WTC11 (cell line): ENCODE results near the gene ANKRD22.

ENCODE experiments used
- ATF3 ChIP-seq: sonication (generic); formaldehyde crosslinking; conservative IDR thresholded peaks from 2 replicates; pipeline ENCODE4 v1.8.1; 2022; ENCODE audit warnings: mild to moderate bottlenecking, missing genetic modification reagents
- FOXK1 ChIP-seq: sonication (generic); formaldehyde crosslinking; IDR thresholded peaks from 2 replicates; pipeline ENCODE4 v1.8.0; 2022; ENCODE audit warnings: mild to moderate bottlenecking, moderate library complexity, missing genetic modification reagents
- MXD4 ChIP-seq: fragments of 250-450 bp; sonication (Bioruptor Pico); IDR thresholded peaks from 2 replicates; pipeline ENCODE4 v1.8.0; 2021; ENCODE audit warnings: mild to moderate bottlenecking, moderate library complexity, borderline replicate concordance
- USF2 ChIP-seq: sonication (generic); formaldehyde crosslinking; IDR thresholded peaks from 2 replicates; pipeline ENCODE4 v1.8.1; 2023; ENCODE audit warnings: mild to moderate bottlenecking, missing genetic modification reagents, moderate library complexity
- ZNF263 ChIP-seq: sonication (generic); formaldehyde crosslinking; IDR thresholded peaks from 2 replicates; pipeline ENCODE4 v1.8.1; 2022; ENCODE audit warnings: low read depth, mild to moderate bottlenecking, moderate library complexity, missing genetic modification reagents
- ZNF317 ChIP-seq: sonication (generic); formaldehyde crosslinking; IDR thresholded peaks from 2 replicates; pipeline ENCODE4 v1.8.1; 2023; ENCODE audit warnings: low read depth, mild to moderate bottlenecking, moderate library complexity, missing genetic modification reagents, borderline replicate concordance
- ZNF423 ChIP-seq: fragments of 250-450 bp; sonication (Bioruptor Pico); IDR thresholded peaks from 2 replicates; pipeline ENCODE4 v2.1.2; 2022; ENCODE audit warnings: mild to moderate bottlenecking, moderate library complexity
- TF ChIP-seq, protein P1 (sequence below): fragments of 200-600 bp; IDR thresholded peaks from 2 replicates; pipeline ENCODE4 v1.8.0; 2022; ENCODE audit warnings: antibody characterized with exemption

DNA sequence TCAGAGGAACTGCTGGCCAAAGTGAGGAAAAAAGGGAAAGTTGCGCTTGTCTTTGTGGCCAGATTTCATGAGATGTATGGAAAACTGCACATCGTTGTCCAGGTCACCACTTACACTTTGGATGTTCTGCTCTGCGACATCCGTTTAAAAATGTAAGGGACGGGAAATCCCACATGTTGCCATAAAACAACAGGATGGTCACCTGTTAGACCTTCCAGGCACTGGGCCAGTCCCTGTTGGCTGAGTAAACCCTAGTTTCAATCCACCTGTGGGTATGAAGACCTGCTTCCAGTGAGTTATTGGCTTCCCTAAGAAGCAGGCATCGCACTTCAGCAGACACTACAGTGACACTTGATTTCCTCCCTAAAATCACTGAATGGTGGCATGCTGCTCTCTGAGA, 25.7 kb upstream of the ANKRD22 start:
- no peak for TF ChIP-seq MXD4 (CRISPR knock-in tag)
- TF ChIP-seq ATF3 (CRISPR knock-in tag): no peak
- TF ChIP-seq ZNF423 (CRISPR knock-in tag): no peak
- no peak for TF ChIP-seq ZNF263 (CRISPR knock-in tag)
- TF ChIP-seq ZNF317 (CRISPR knock-in tag): no peak
- TF ChIP-seq, protein P1, sequence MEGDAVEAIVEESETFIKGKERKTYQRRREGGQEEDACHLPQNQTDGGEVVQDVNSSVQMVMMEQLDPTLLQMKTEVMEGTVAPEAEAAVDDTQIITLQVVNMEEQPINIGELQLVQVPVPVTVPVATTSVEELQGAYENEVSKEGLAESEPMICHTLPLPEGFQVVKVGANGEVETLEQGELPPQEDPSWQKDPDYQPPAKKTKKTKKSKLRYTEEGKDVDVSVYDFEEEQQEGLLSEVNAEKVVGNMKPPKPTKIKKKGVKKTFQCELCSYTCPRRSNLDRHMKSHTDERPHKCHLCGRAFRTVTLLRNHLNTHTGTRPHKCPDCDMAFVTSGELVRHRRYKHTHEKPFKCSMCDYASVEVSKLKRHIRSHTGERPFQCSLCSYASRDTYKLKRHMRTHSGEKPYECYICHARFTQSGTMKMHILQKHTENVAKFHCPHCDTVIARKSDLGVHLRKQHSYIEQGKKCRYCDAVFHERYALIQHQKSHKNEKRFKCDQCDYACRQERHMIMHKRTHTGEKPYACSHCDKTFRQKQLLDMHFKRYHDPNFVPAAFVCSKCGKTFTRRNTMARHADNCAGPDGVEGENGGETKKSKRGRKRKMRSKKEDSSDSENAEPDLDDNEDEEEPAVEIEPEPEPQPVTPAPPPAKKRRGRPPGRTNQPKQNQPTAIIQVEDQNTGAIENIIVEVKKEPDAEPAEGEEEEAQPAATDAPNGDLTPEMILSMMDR: no peak
- TF ChIP-seq USF2 (CRISPR knock-in tag): no peak
- TF ChIP-seq FOXK1 (CRISPR knock-in tag): no peak
